Panc1 (cell line): Measurements from ENCODE around the gene TMCO1. TPM values are rescaled to one million over a fixed set of nuclear protein-coding genes. Genes with fewer than 3 reads are reported as not detected.

Experiments used
- ATAC-seq: fragments of 200-7000 bp; cut with Tn5 transposase; 2 replicates; pipeline ENCODE4 v1.9.1; 2020; ENCODE audit warnings: mild to moderate bottlenecking, moderate library complexity
- BruUV-seq: library from RNA; stranded (reverse); fragments of 400-500 nt; replicated peaks from 2 replicates; lab custom pipeline; 2021; lab: Mats Ljungman, UMichigan
- CTCF ChIA-PET: fragments of 300-600 bp; sonication (Branson Sonifier 250); formaldehyde crosslinking; loops from one replicate; lab custom pipeline; 2022; ENCODE audit warnings: antibody characterized with exemption; lab: Charles Lee
- POLR2A ChIA-PET: fragments of 300-600 bp; sonication (Branson Sonifier 250); formaldehyde crosslinking; loops from one replicate; lab custom pipeline; 2022; ENCODE audit warnings: antibody characterized with exemption; lab: Charles Lee
- DNase-seq: peaks from one replicate; pipeline ENCODE4 v3.0.0-alpha.2; 2010; ENCODE audit warnings: low read depth, low spot score
- H3K27ac ChIP-seq: 2 replicates; pipeline ENCODE4 v1.5.1; 2011; ENCODE audit warnings: mild to moderate bottlenecking, low read length, inconsistent platforms
- H3K27me3 ChIP-seq: fragments of 200-500 bp; sonication (Bioruptor generic); 2 replicates; pipeline ENCODE4 v1.6.0; 2014; ENCODE audit warnings: low read length, inconsistent platforms; ENCODE audit not compliant: control insufficient read depth, insufficient read depth
- H3K36me3 ChIP-seq: fragments of 200-500 bp; sonication (Bioruptor generic); 2 replicates; pipeline ENCODE4 v1.5.1; 2014; ENCODE audit warnings: inconsistent platforms, mild to moderate bottlenecking, low read length, moderate library complexity; ENCODE audit not compliant: control insufficient read depth, insufficient read depth
- H3K4me1 ChIP-seq: 2 replicates; pipeline ENCODE4 v1.5.1; 2011; ENCODE audit warnings: inconsistent platforms, mild to moderate bottlenecking, low read length, moderate library complexity; ENCODE audit not compliant: control insufficient read depth, insufficient read depth
- H3K4me3 ChIP-seq, 2 experiments: 2 replicates each; pipeline ENCODE4 v1.5.1; 2011 to 2012; ENCODE audit warnings: low read depth in 2 of 2, low read length in 2 of 2, mild to moderate bottlenecking in 2 of 2, inconsistent platforms in 1 of 2, moderate library complexity in 1 of 2
- H3K9me3 ChIP-seq: fragments of 200-500 bp; sonication (Bioruptor generic); 2 replicates; pipeline ENCODE4 v1.5.1; 2014; ENCODE audit warnings: low read depth, mild to moderate bottlenecking, inconsistent platforms, low read length, moderate library complexity; ENCODE audit not compliant: control insufficient read depth, insufficient read depth
- POLR2AphosphoS5 ChIP-seq: IDR thresholded peaks from 2 replicates; pipeline ENCODE4 v1.6.1; 2012; ENCODE audit warnings: mild to moderate bottlenecking, low read depth, low read length, moderate library complexity
- SIN3A ChIP-seq: IDR thresholded peaks from 2 replicates; pipeline ENCODE4 v1.6.1; 2012; ENCODE audit warnings: low read depth, mild to moderate bottlenecking, low read length, moderate library complexity, borderline replicate concordance; ENCODE audit not compliant: insufficient read depth
- TCF7L2 ChIP-seq: IDR thresholded peaks from 2 replicates; pipeline ENCODE4 v1.6.1; 2011; ENCODE audit warnings: mild to moderate bottlenecking, low read depth, low read length, inconsistent platforms
- in situ Hi-C: cut with HindIII; loops from 2 replicates; pipeline ENCODE4 v1.10.0; 2016; ENCODE audit warnings: low sequenced_read_pairs, low pct_unique_long_range_greater_than_20kb
- intact Hi-C: fragments of 100-400 bp; cut with micrococcal nuclease; formaldehyde crosslinking; loops from one replicate; pipeline ENCODE4 v1.10.0; 2022; ENCODE audit not compliant: unreplicated experiment
- total RNA-seq: library from RNA; stranded (reverse); gene quantifications from one replicate; pipeline ENCODE4 v1.2.1, GENCODE V29; 2021; ENCODE audit not compliant: unreplicated experiment
- TF ChIP-seq, protein P1 (sequence below), 2 experiments: IDR thresholded peaks; 2 replicates each; pipeline ENCODE4 v1.6.1; 2011 to 2012; ENCODE audit warnings: low read depth in 2 of 2, control low read depth in 1 of 2, low read length in 1 of 2, mild to moderate bottlenecking in 1 of 2, moderate library complexity in 1 of 2; ENCODE audit not compliant: insufficient read depth in 1 of 2
- TF ChIP-seq, protein P2 (sequence below): fragments of 450-650 bp; IDR thresholded peaks from 2 replicates; pipeline ENCODE4 v1.5.1; 2017; ENCODE audit warnings: mild to moderate bottlenecking

Gene TMCO1
- total RNA-seq, 1 experiment from 2014 or later: 103 TPM

DNA sequence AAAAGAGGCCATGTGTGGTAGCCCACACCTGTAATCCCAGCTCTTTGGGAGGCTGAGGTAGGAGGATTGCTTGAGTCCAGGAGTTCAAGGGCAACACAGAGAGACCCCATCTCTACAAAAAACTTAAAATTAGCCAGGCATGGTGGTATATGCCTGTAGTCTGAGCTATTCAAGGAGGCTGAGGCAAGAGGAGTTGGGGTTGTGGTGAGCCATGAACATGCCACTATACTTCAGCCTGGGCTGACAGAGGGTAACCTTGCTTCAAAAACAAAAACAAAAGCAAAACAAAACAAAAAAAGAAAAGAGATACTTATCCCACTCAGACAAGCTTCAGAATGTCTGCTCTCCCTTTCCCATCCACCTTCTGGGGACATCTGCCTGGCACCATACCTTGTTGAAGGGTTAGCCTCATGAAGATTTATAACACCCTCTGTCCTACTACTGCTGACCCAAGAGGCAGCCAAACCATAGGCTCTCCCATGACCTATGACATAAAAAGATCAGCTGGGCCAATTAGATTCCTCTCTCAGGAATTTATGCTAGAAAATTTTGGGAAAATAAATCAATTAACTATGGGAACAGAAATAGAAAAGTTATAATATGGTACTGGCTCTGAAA is 13.2 kb downstream of the TMCO1 start:
- TSS peak; percentile 27 for BruUV-seq
- H3K4me3 ChIP-seq: no peak overlapping the region
- in situ Hi-C loops: no loop called here
- TF ChIP-seq POLR2AphosphoS5 (no peak), SIN3A (no peak), TCF7L2 (no peak)
- TF ChIP-seq, protein P1, sequence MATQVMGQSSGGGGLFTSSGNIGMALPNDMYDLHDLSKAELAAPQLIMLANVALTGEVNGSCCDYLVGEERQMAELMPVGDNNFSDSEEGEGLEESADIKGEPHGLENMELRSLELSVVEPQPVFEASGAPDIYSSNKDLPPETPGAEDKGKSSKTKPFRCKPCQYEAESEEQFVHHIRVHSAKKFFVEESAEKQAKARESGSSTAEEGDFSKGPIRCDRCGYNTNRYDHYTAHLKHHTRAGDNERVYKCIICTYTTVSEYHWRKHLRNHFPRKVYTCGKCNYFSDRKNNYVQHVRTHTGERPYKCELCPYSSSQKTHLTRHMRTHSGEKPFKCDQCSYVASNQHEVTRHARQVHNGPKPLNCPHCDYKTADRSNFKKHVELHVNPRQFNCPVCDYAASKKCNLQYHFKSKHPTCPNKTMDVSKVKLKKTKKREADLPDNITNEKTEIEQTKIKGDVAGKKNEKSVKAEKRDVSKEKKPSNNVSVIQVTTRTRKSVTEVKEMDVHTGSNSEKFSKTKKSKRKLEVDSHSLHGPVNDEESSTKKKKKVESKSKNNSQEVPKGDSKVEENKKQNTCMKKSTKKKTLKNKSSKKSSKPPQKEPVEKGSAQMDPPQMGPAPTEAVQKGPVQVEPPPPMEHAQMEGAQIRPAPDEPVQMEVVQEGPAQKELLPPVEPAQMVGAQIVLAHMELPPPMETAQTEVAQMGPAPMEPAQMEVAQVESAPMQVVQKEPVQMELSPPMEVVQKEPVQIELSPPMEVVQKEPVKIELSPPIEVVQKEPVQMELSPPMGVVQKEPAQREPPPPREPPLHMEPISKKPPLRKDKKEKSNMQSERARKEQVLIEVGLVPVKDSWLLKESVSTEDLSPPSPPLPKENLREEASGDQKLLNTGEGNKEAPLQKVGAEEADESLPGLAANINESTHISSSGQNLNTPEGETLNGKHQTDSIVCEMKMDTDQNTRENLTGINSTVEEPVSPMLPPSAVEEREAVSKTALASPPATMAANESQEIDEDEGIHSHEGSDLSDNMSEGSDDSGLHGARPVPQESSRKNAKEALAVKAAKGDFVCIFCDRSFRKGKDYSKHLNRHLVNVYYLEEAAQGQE (IDR thresholded peaks at IDR 0.05; ENCODE audit: insufficient read depth in 1 of 2, low read depth in 2 of 2, low read length in 1 of 2): no peak
- TF ChIP-seq, protein P2, sequence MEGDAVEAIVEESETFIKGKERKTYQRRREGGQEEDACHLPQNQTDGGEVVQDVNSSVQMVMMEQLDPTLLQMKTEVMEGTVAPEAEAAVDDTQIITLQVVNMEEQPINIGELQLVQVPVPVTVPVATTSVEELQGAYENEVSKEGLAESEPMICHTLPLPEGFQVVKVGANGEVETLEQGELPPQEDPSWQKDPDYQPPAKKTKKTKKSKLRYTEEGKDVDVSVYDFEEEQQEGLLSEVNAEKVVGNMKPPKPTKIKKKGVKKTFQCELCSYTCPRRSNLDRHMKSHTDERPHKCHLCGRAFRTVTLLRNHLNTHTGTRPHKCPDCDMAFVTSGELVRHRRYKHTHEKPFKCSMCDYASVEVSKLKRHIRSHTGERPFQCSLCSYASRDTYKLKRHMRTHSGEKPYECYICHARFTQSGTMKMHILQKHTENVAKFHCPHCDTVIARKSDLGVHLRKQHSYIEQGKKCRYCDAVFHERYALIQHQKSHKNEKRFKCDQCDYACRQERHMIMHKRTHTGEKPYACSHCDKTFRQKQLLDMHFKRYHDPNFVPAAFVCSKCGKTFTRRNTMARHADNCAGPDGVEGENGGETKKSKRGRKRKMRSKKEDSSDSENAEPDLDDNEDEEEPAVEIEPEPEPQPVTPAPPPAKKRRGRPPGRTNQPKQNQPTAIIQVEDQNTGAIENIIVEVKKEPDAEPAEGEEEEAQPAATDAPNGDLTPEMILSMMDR: no peak
- ATAC-seq: no peak
- H3K4me1 ChIP-seq: no peaks in the 10 kb centered on the region
- DNase-seq: no peak
- no peaks in the 10 kb centered on the region for H3K27me3 ChIP-seq
- H3K27ac ChIP-seq: no peak overlapping the region
- no peaks in the 10 kb centered on the region for H3K9me3 ChIP-seq
- peaks cover 16% of the 10 kb centered on the region; the same call in 1 of the 2 replicates for H3K36me3 ChIP-seq
- intact Hi-C loops: no loop called here
- CTCF ChIA-PET: interaction anchor here (0.6 kb wide), 1 partner anchor 19 kb away, joined by 3 read pairs; no protein-coding TSS in a partner anchor
- POLR2A ChIA-PET: interaction anchor here (0.6 kb wide), 1 partner anchor 20 kb away, joined by 6 read pairs; no protein-coding TSS in a partner anchor

DNA sequence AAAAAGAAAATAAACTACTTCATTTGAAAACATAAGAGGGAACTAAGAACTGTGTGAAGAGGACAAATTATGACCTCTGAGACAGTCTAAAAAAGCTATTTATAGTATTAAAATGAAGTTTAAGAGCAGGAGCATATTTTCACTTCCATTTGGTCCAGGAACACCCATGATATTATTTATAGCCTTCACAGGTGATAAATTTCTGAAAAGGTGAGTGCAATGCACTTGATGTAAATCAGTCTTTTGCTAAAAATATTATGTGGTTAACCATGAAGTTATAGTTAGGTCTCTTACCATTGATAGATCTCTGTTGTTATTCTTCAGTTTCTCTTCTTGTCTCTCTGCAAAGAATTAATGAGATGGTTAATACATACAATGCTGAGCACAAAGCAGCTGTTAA is 14.7 kb downstream of the TMCO1 start:
- H3K36me3 ChIP-seq: peaks cover 14% of the 10 kb centered on the region; the same call in 1 of the 2 replicates
- no peak for ATAC-seq
- no peak for DNase-seq
- in situ Hi-C loops: no loop called here
- TF ChIP-seq TCF7L2 (no peak), POLR2AphosphoS5 (no peak), SIN3A (no peak)
- TF ChIP-seq, protein P1 (IDR thresholded peaks at IDR 0.05; ENCODE audit: insufficient read depth in 1 of 2, low read depth in 2 of 2, low read length in 1 of 2): no peak
- TF ChIP-seq, protein P2: no peak
- intact Hi-C loops: no loop called here
- no peak overlapping the region for H3K4me3 ChIP-seq
- no TSS peak for BruUV-seq
- H3K4me1 ChIP-seq: no peaks in the 10 kb centered on the region
- no peaks in the 10 kb centered on the region for H3K9me3 ChIP-seq
- ChIA-PET POLR2A (no interaction called here), CTCF (no interaction called here)
- H3K27ac ChIP-seq: no peak overlapping the region
- no peaks in the 10 kb centered on the region for H3K27me3 ChIP-seq
